SIG-M5 treated with dmso at 0.1 percent for 504 hours (cell line): ENCODE results near the gene SYT2.
A peak's percentile ranks its signal among the peaks of the same experiment; 100 is the strongest.
"Not testable (repeated sequence)": the region's sequence is repeated elsewhere in the genome, so short reads cannot be mapped to it uniquely, and the experiment has no call there.

ENCODE experiments used
- DNase-seq: peaks from one replicate; lab custom pipeline; 2025; ENCODE audit not compliant: unreplicated experiment; lab: John Stamatoyannopoulos, UW

SYT2 gene

DNA sequence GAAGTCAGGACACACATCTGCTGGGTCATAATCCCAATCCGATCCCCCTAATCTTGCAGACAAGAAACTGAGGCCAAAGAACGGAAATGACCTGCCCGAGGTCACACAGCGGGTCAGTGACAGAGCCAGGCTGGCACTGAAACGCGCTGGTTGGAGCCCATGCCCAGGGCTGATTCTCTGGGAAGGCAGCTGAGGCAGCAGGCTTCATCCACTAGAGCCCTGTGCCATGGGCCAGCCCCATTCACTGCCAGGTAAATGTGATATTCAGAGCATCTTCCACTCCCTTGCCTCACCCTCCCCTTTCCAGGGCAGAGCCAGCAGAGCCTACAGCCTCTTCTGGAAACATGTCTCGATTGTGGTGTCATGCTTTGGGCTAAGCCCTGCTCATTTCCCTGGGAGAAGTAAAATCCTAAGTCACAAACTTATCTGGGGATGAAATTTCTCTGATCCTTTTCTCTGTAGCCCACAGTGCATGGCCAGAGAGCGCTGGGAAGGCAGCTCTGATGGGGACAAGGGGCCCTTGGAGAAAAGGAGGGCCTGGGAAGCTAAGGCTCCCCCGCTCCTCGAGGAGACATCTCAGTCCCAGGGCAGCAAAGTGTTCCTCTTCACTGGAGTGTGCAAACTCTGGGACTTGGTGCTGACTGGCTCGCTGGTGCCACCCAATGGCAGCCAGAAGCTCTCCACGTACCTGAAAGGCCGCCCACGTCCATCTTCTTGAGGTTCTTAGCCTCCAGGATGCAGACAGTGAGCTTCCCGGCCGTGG is 110.4 kb downstream of the SYT2 start:
- peak; percentile 79 for DNase-seq

DNA sequence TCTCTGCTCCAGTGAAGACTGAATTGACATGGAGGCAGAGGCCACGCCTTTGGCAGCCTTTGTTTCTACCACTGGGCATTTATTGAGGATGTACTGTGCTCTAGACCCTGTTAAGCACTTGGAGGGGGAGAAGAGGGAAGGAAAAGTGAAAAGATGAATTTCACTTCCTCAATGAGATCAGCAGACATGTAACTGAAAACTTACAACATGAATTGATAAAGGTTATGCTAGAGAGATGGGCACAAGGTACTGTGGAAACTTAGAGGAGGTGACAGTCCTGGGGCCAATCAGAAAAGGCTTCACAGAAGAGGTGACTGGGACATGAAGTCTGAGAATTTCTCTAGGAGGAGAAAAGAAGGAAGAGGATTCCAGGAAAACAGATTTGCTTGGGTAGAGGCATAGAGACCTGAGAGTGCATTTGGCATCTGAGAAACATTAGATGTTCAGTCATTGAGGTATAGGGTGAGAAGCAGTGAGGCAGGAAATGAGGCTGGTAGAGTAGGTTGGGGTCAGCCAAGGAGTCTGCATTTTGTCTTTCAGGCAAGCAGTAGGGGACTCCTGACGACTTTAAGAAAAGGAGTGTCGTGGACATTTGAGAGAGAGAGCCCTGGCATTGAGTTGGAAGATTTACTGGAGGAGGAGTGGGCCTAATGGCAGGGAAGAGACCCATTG is 113.0 kb downstream of the SYT2 start:
- peak; percentile 80 for DNase-seq

GRCh38 chr1:202596638-202597037 is 113.6 kb downstream of the SYT2 start:
- DNase-seq, result no peak

GRCh38 chr1:202593845-202594244 is 116.4 kb downstream of the SYT2 start:
- no peak for DNase-seq

DNA sequence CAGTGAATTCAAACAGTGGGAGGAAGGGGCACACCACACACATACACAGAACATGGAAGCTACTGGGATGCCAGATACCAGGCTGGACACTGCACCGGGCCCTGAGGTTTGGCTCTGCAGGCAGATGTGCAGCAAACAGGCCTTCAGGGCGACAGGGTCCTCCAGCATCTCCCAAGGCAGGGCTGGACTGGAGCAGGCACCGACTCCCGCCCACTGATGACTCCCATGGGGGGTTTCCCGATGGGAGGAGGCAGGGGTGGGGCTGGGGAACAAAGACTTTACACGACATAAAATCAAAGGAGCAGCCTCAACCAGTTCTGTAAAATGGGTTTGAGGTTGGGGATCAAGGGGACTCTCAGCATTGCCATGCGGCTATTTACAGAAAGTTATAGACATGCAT is 118.1 kb downstream of the SYT2 start:
- no peak for DNase-seq

GRCh38 chr1:202591515-202591914 is 118.7 kb downstream of the SYT2 start:
- no peak for DNase-seq

DNA sequence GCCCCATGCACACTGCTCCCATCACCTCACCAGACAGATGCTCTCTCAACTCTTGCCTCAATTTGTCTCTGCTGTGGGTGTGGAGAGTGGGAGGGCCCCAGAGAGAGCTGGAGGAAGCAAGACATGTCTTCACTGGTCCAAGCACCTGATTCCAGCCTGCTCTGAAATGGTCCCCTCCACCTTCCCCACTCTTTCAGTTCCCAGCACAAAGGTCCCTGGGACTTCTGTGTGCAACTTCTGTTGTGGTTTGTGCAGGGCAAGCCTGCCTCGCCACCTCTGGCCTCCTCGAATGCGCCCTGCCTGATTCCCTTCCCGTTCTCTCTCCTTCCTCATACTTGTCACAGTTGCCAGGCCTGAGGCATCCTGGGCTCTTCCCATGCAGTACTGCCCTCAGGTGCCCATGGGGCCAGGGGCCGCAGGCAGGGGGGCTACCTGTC is 119.3 kb downstream of the SYT2 start:
- no peak for DNase-seq

GRCh38 chr1:202590126-202590525 is 120.1 kb downstream of the SYT2 start:
- no peak for DNase-seq

GRCh38 chr1:202589190-202589930 is 120.9 kb downstream of the SYT2 start:
- peak; percentile 47 for DNase-seq

DNA sequence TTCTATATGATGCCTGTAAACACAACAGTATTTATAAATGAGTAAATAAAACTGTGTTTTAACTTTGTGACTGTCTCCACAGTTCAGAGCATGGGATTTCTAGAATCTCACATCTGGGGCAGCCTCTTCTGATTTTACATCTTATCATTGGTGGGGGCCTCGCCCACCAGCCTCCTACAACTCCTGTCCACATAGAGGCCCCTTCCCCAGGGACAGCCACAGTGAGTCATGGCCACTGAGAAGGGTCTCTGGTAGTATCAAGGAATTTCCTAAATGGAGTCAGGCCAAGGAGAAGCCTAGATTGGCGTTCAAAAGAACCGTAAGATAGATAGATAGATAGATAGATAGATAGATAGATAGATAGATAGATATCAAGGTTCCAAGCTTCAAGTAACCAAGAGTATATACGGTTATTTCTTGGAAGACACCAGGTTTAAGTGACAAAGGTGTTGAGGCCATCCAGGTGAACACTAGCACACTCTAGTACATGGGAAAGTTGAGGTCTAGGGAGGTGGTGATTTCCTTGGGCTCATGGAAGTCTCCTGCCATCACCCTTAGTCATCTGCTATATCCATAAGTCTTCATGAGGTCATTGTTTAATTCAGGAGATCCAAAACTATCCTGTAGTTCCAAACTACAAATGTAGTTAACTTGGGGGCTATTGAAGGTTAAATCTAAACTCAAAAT is 121.6 kb downstream of the SYT2 start:
- DNase-seq, result no peak

DNA sequence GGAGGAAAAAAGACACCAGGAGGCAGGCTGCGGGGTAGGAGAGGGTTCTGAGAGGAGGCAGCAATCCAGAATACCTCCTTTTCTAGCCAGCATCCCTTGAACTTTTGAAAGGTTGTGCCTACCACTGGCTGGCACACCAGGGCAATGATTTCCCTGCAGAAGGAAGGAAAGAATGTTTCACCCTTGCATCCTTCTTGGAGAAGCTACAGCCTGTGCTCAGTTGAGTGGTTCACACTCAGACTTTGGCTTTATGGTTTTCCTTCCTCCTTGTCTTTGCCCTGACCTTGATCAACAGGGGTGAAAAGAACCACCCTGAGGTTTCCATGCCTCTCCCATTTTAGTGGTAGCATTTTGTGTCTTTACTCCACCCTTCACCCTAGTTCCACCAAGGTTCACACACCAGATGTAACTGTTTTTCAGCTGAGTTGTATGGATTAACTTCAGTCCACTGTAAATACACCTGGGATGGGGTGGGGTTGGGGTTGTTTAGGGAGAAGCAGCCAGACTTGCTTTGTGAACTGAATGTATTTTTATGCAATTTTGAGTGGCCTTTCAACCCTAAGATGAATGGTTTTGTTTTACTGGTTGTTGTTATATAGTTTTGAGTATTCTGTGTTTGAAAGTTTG is 122.3 kb downstream of the SYT2 start:
- no peak for DNase-seq

- DNase-seq, result no peak
These were observed 123.4 kb downstream of the SYT2 start for GRCh38 chr1:202586871-202587270.

DNA sequence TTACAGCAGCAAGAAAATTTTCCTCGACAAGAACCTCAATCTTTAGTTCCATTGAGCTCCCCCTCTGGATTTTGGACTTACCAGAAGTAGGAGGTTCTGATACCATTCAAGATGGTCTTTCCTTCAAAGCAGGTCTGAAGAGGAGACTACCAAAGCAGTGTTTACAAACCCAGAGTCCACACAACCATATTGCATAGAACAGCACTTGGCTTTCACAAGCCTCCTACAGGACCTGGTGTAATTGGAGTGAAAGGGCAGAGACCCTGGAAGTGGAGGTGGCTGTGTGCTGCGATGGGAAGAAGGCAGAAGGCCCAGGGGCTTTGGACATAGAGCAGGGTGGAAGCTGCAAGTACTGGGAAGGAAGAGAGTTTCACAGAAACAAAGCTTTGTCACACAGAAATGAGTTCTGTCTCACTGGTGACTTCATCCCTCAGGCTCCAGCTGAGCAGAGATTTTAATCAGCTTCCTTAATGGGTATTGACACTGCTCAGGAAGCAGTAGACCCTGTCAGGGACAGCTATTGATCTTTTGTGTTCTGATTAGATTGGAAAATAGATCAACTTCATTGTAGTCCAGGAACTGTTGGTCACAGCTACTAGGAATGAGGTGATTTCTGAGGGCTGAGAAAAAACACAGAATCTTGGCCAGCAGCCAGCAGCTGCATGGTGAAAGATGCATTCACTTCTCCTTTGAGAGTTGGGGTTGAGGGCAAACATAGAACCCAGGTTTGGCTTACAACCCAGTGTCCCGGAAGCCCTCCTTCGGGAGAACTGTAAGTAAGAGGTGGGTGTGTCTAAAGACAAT is 124.0 kb downstream of the SYT2 start:
- peak; percentile 58 for DNase-seq

DNA sequence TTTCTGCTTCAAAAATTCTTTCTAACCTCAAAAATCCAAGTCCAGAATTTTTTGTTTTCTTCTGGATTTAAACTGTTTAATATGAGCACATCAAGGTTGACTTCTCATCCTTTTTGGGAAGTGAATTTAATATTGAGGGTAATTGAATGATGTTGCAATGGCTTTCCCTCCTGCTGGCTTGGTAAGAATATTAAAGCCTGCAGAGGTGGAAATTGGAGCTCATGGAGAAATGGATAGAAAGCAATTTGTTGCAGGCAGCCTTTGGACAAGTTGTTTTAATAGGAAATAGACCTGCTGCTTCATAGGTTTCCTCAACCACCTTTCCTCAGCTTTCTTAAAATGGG is 124.7 kb downstream of the SYT2 start:
- no peak for DNase-seq

GRCh38 chr1:202584707-202585589 is 125.3 kb downstream of the SYT2 start:
- no peak for DNase-seq

DNA sequence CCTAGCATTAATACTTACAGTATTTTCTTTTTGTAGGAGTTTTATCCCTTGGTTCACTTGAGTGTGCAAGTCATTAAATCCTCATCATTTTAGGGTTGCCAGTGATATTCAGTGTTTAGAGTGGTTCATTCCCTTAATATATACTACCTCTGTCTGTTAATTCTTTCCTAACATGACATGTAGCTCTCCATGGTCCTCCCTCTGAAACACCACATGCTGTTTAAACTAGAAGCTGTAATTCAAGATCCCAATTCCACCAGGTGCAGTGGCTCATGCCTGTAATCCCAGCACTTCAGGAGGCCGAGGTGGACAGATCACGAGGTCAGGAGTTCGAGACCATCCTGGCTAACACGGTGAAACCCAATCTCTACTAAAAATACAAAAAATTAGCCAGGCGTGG is 127.9 kb downstream of the SYT2 start:
- DNase-seq, result not testable (repeated sequence)

DNA sequence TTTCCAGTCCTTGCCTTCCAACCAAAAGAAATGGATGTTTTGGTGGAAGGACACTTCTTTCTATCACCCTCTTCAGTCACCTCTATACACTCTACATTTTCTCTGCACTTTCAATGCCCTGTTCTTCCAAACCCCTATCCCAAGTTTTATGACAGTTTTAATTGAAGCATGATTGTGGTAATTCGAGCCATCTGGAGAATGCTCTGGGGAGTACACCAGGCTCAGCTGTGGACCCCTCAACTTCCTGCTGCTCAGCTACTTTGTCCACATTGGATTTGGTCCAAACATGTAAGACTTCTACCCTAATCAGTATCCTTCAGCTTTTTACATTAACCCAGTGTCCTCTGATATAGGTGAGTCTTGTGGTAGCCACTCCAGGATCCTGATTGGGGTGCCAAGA is 129.6 kb downstream of the SYT2 start:
- no peak for DNase-seq

DNA sequence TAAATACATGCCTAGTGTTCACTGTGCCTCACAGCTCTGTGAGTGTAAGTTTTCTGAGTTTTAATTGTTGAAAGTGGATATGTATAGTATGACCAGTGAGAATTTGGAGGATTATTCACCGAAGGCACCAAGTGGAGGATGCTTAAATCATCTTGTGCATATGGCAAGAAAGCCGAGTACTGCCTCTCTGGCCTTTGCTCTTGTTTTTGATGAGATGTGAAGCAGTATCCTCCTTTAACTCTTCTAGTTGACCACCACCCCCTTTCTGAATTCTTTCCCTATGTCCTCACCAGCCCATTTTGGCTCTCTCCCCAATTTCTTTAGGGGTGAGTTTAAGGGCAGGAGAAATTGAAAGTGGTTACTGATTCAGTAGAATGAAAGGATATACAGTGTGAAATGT is 130.4 kb downstream of the SYT2 start:
- no peak for DNase-seq

DNA sequence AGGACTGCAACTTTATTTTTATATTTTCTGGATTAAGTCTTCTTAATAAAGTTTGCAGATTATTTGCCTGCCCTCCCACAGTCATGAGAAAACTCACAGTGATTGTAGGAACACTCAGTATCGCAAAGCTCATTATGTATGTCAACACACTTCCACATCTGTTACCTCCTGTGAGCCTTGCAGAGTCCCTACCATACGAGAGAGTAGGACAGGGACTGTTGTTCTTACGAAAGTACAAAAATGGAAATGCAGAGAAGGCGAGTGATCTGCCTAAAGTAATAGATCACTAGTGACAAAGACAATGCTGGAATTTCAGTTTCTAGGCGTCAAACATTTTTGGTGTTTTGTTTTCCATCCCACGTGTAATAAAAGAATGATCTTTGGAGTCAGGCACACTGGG is 131.7 kb downstream of the SYT2 start:
- no peak for DNase-seq
